Upper lobe of left lung (tissue), 4 donors: ENCODE results near the gene MECP2.

ENCODE experiments used
- CTCF ChIP-seq, 6 experiments: fragments of 450-650 bp in 4 of 6; fragments of 200-600 bp in 2 of 6; sonication (generic) in 2 of 6; IDR thresholded peaks; one replicate each; pipeline ENCODE4 v1.5.1; 2016 to 2019; ENCODE audit warnings: antibody characterized with exemption in 6 of 6
- EP300 ChIP-seq, 4 donors: sonication (generic); formaldehyde crosslinking; IDR thresholded peaks; one replicate each; pipeline ENCODE4 v1.5.1; 2017; ENCODE audit warnings: antibody characterized with exemption in 4 of 4, control low read depth in 2 of 4
- POLR2A ChIP-seq, 4 donors: fragments of 450-650 bp; IDR thresholded peaks; one replicate each; pipeline ENCODE4 v1.5.1; 2016 to 2017; ENCODE audit warnings: antibody characterized with exemption in 4 of 4, mild to moderate bottlenecking in 2 of 4
- POLR2AphosphoS5 ChIP-seq, 2 donors: sonication (generic); formaldehyde crosslinking; IDR thresholded peaks; one replicate each; pipeline ENCODE4 v1.5.1; 2017; ENCODE audit warnings: antibody characterized with exemption in 2 of 2

GRCh38 chrX:154051201-154051810, 46.2 kb downstream of the MECP2 start:
- TF ChIP-seq CTCF (IDR thresholded peaks at IDR 0.05) (peak; percentile 37 to 78 (median 48)), POLR2AphosphoS5 (IDR thresholded peaks at IDR 0.05) (no peak), EP300 (IDR thresholded peaks at IDR 0.05) (no peak), POLR2A (IDR thresholded peaks at IDR 0.05) (no peak)
